Nephron progenitor cell (in vitro differentiated cells): ENCODE results near the gene GNB1L.
A peak's percentile ranks its signal among the peaks of the same experiment; 100 is the strongest.

ENCODE experiments used
- DNase-seq: peaks from one replicate; pipeline ENCODE4 v3.0.0; 2021
- H3K27ac Mint-ChIP-seq: 2 replicates; pipeline ENCODE4 v1.8.0; 2021; ENCODE audit warnings: mild to moderate bottlenecking, moderate library complexity, mixed read lengths
- H3K27me3 Mint-ChIP-seq: 2 replicates; pipeline ENCODE4 v1.8.0; 2021; ENCODE audit warnings: mild to moderate bottlenecking, low read depth, mixed read lengths; ENCODE audit not compliant: poor library complexity
- H3K36me3 Mint-ChIP-seq: 2 replicates; pipeline ENCODE4 v1.8.0; 2021; ENCODE audit warnings: low read depth, mixed read lengths
- H3K4me1 Mint-ChIP-seq: 2 replicates; pipeline ENCODE4 v1.8.0; 2021; ENCODE audit warnings: mixed read lengths
- H3K4me3 Mint-ChIP-seq: 2 replicates; pipeline ENCODE4 v1.8.0; 2021; ENCODE audit warnings: mild to moderate bottlenecking, moderate library complexity, mixed read lengths
- H3K9me3 Mint-ChIP-seq: 2 replicates; pipeline ENCODE4 v1.8.0; 2021; ENCODE audit warnings: mild to moderate bottlenecking, moderate library complexity, mixed read lengths
- TF ChIP-seq, protein P1 (sequence below): fragments of 200-600 bp; sonication (generic); IDR thresholded peaks from 2 replicates; pipeline ENCODE4 v1.5.0; 2021; ENCODE audit warnings: antibody characterized with exemption

The GNB1L gene

DNA sequence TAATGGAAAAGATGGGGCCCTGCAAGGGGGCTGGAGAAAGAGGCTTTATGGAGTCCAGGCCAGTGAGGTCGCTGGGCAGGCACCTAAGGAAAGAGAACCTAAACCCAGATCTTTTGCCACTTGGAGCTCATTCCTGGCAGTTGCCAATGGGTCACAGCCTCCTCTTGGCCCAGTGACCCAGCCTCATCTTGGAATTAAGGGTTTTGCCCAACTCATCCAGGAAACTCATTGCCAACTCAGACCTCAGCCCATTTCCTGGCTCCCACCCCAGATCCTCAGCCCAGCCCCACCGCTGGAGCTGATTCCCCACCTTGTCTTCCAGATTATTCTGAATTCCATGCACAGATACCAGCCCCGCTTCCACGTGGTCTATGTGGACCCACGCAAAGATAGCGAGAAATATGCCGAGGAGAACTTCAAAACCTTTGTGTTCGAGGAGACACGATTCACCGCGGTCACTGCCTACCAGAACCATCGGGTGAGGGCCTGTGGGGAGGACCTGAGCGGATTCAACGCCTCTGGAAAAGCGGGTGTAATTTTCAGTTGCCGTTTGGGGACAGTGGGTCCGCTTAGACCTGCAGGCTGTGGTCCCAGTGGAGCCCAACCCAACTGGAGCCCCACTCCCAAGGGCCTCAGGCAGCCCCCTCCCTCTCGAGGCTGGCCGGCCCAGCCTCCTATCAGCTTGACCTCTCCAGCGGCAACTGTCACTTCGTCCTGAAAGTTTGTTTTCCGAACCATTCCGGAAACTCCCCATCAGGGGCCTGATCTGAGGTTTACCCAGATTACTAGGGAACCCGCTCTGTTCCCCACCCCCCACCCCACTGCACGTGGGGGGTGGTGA is 89.8 kb downstream of the GNB1L start:
- Mint-ChIP-seq H3K36me3 (no peaks in the 10 kb centered on the region), H3K4me3 (no peak overlapping the region), H3K27me3 (peaks cover 90% of the 10 kb centered on the region), H3K27ac (no peak overlapping the region), H3K9me3 (peaks cover 9% of the 10 kb centered on the region), H3K4me1 (peaks cover 32% of the 10 kb centered on the region)
- no peak for DNase-seq
- TF ChIP-seq, protein P1, sequence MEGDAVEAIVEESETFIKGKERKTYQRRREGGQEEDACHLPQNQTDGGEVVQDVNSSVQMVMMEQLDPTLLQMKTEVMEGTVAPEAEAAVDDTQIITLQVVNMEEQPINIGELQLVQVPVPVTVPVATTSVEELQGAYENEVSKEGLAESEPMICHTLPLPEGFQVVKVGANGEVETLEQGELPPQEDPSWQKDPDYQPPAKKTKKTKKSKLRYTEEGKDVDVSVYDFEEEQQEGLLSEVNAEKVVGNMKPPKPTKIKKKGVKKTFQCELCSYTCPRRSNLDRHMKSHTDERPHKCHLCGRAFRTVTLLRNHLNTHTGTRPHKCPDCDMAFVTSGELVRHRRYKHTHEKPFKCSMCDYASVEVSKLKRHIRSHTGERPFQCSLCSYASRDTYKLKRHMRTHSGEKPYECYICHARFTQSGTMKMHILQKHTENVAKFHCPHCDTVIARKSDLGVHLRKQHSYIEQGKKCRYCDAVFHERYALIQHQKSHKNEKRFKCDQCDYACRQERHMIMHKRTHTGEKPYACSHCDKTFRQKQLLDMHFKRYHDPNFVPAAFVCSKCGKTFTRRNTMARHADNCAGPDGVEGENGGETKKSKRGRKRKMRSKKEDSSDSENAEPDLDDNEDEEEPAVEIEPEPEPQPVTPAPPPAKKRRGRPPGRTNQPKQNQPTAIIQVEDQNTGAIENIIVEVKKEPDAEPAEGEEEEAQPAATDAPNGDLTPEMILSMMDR: no peak

DNA sequence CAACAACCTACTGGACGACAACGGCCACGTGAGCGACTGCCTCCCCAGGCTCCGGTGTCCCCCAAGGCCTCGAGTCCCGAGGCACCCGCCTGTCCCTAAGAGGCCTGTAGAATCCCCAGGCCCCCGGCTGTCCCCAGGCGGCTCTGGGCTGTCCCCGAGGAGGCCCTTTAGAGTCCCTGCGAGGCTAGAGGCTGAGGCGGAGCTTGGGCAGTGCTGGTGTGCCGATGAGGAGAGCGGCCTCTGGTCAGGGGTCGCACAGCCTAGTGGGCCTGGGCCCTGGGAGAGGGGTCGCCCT is 90.4 kb downstream of the GNB1L start:
- H3K9me3 Mint-ChIP-seq: peaks cover 11% of the 10 kb centered on the region
- no peak overlapping the region for H3K4me3 Mint-ChIP-seq
- no peak overlapping the region for H3K27ac Mint-ChIP-seq
- DNase-seq: no peak
- peaks cover 90% of the 10 kb centered on the region for H3K27me3 Mint-ChIP-seq
- TF ChIP-seq, protein P1: no peak
- peaks cover 35% of the 10 kb centered on the region for H3K4me1 Mint-ChIP-seq
- H3K36me3 Mint-ChIP-seq: no peaks in the 10 kb centered on the region

DNA sequence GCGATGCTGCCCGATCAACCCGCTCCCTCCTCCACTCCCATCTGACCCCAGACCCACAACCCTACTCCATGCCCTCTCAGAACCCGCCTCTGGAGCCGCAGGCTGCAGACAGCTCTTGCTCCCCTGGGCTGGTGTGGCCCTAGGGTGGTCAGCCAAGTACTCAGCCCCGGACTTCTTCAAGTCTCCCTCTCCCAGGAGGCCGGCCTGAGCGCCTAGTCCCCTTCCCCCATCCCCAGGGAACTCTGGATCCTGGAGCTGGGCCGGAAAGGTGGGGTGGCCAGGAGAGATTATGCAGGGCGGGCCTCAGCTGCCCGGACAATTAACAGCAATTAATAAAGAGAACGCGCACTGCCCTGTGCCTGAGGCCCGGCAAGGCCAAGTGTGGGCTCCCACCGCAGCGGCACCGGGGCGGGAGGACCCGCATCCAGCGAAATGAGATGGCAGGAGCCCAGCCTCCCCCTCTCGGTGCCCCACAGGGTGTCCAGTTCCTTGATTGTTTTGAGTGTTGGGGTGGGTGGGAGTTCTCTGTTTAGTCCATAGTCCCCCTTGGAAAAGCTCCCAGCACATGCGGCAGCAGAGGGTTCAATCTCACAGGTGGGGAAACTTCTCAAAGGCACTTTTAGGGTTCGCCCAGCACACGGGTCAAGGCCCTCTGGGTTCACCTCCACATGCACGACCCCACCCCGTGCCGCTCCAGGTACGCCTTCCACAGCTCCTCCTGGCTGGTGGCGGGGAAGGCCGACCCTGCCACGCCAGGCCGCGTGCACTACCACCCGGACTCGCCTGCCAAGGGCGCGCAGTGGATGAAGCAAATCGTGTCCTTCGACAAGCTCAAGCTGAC is 91.0 kb downstream of the GNB1L start:
- Mint-ChIP-seq H3K4me3 (no peak overlapping the region), H3K27me3 (peaks cover 90% of the 10 kb centered on the region), H3K9me3 (peaks cover 11% of the 10 kb centered on the region), H3K27ac (no peak overlapping the region), H3K4me1 (peaks cover 32% of the 10 kb centered on the region), H3K36me3 (no peaks in the 10 kb centered on the region)
- TF ChIP-seq, protein P1: no peak
- DNase-seq: no peak

DNA sequence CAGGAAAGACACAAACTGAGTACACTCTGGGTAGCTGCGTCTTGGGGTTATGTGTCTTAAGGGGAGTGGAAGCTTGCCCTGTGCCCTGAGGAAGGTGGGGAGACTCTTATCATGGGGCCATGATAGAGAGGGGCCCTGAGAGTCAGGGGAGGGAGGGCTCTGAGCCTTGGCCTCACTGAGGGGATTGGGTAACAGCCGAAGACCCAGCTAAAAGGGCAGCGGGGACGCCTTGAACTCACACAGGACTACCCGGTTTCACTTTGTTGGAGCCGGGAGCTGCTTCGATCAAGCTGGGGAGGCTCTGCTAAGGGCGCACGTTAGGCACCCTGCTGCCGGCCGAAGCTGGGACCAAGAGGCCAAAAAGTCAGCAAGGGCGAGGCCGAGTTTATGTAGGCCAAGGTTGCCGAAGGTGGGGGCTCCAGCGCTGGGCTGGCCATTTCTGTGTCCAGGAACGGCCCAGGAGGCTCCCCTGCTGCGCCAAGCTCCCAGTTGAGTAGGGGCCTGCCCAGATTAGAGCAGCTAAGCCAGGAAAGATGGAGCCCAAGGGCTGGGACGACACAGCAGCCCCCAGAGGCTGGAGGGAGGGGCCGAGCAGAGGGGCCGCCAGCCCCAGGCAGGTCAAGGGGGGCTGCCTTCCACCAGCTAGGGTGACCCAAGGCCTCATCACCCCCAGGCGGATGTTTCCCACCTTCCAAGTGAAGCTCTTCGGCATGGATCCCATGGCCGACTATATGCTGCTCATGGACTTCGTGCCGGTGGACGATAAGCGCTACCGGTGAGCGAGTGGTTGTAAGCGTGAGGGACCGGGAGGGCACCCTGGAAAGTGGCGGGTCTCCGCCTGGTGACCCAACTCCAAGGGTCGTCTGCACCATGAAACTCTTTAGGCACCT is 91.9 kb downstream of the GNB1L start:
- Mint-ChIP-seq H3K27ac (no peak overlapping the region), H3K4me1 (peaks cover 33% of the 10 kb centered on the region), H3K4me3 (no peak overlapping the region), H3K9me3 (peaks cover 11% of the 10 kb centered on the region), H3K36me3 (no peaks in the 10 kb centered on the region), H3K27me3 (peaks cover 90% of the 10 kb centered on the region)
- no peak for DNase-seq
- TF ChIP-seq, protein P1: no peak

DNA sequence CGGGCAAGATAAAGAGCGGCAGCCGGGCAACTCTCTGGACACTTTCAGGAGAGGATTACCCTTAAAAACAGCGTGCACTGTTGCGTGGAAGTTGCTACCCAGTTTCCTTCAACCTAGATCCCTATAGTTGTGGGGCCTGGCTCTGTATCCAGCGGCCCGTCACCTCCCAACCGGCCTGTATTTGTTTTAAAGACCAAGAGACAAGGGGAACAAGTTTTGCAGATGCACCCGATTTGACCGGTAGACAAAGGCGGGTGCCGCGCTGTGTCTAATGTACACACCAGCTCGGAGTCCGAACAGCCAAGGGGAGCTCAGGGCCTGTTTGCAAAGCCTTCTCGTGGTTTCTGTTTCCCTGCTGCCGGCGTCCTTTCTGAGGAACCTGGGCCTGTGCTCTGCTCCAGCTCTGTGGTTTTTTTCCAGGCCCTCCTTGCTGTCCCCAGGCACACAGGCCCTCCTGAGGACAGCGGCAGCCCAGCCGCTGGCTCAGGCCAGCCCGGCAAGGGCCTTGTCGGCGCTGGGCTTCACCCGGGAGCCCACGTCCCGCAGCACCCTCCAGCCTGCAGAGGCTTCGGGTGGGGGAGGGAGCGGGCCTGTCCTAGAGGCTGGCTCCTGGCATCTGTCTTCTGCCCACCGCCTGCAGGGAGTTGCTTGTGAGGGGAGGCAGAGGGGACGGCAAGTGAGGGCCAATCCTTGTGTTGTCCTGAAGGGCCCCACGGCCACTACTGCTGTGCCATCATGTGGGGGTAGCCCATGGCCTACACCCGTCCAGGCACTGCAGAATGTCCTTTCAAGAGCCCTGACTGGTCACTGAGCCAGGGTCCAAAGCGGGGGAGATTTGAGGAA is 92.7 kb downstream of the GNB1L start:
- Mint-ChIP-seq H3K36me3 (no peaks in the 10 kb centered on the region), H3K4me1 (peaks cover 34% of the 10 kb centered on the region), H3K27ac (no peak overlapping the region), H3K9me3 (peaks cover 11% of the 10 kb centered on the region), H3K27me3 (peaks cover 90% of the 10 kb centered on the region), H3K4me3 (peak overlapping the region; percentile 75)
- DNase-seq: no peak
- TF ChIP-seq, protein P1: no peak
